GM04503 (cell line): ENCODE measurements around the gene EMC7.
A peak's percentile ranks its signal among the peaks of the same experiment; 100 is the strongest.
"Not testable (repeated sequence)": the region's sequence is repeated elsewhere in the genome, so short reads cannot be mapped to it uniquely, and the experiment has no call there.

ENCODE experiments used
- DNase-seq: peaks from one replicate; pipeline ENCODE4 v3.0.0-alpha.2; 2012; ENCODE audit warnings: low read depth

The EMC7 gene

GRCh38 chr15:34084086-34084485, 17.6 kb downstream of the EMC7 start:
- DNase-seq, result peak; percentile 75

DNA sequence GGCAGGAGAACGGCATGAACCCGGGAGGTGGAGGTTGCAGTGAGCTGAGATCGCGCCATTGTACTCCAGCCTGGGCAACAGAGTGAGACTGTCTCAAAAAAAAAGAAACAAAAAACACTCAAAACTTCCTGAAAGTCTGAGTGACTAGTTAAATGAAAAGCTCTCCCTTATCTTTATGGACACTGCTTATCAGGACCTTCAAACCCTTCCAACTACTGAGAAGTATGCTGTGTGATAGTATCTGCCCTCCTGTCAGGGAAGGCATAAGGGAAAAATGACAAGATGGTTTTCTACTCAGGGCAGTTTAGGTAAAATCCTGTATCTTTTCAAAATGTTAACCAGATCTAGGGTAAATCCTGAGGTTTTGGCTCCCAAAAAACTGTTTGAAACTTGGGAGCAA, 21.8 kb downstream of the EMC7 start:
- DNase-seq, result no peak

DNA sequence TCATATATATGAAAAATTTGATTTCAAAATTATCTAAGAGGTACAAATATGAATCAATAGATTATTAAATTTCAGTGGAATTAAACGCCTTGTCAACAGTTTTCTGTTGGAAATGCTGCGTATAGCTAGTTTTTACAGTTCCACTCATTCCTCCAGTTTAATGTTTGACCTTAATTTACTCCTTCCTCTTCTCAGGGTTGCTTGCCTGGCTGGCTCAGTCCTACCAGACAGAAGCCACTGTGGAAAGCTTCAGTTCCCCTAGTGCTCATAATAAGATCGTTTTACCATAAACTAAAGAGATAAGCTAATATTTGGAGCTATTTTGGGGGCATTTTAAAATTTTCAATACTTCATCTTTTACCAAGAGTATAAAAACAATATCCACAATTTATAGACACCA, 22.8 kb downstream of the EMC7 start:
- DNase-seq, result no peak

- DNase-seq, result no peak
These were observed 24.9 kb downstream of the EMC7 start for GRCh38 chr15:34076785-34077184.

- DNase-seq, result no peak
These were observed 31.7 kb downstream of the EMC7 start for GRCh38 chr15:34070003-34070402.

DNA sequence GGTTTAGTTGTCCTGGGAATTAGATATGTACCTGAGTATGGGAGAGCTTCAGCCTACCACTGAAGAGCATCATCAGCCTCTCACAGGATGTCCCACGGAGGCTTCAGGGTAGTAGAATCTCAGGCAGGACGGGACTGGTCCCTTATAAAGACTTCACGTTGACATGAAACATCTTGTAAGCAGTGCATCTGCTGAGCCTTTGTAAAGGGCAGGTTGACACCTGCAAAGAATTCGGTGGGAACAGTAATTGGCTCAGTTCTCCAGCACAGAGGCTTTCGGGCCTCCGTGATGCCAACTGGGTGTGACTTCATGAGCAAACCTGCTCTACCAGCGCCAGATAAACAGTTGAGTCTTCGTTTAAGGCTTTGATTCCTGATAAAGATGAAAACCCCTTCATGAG, 35.7 kb downstream of the EMC7 start:
- DNase-seq, result no peak

DNA sequence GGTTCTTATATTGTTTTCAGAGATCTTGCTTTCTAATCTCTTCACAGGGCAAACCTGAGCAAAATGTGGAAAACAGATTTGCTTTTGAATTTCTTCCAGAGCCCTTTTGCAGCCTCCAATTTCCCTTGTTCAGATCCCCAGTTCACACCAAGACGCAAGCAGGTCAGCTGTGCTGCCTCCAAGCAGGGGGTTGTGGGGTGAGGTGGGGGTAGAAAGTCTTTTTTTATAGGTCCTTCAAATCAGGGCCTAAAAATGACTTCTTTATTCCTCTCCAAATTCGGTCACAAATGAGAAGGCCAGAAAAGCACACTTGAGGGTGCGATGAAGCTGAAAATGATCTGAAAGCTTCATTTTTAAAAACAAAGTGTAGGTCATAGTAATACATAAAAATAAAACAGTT, 36.4 kb downstream of the EMC7 start:
- DNase-seq, result no peak

DNA sequence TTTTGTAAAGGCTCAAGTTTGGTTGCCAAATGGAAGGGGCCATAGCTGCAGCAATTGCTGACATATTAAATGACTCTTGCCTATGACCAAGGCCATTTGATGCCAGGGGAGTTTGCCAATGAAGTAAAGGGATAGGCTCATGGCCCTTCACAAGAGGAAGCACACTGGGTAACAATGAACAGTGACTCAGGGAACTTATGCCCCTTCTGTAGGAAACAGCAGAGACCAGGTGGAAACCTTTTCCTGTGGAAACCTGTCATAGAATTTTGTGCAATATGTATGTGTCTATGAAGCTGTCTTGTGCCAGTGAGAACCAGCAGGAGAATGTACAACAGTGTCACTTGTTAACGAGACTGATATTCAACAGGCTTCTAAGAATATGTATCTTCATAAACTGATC, 37.2 kb downstream of the EMC7 start:
- no peak for DNase-seq

GRCh38 chr15:34059946-34060345, 41.7 kb downstream of the EMC7 start:
- DNase-seq, result no peak

GRCh38 chr15:34059476-34059875, 42.2 kb downstream of the EMC7 start:
- no peak for DNase-seq

DNA sequence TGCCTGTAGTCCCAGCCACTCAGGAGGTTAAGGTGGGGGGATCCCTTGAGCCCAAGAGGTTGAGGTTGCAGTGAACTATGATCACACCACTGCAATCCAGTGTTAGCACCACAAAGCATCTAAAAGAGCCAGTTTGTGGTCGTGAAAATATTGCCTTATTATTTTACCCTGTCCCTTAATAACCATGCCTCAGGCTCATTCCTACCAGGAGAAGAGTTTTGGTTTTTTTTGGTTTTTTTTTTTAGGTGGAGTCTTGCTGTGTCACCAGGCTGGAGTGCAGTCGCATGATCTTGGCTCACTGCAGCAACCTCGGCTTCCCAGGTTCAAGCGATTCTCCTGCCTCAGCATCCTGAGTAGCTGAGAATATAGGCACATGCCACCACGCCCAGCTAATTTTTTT, 44.8 kb downstream of the EMC7 start:
- DNase-seq, result no peak

DNA sequence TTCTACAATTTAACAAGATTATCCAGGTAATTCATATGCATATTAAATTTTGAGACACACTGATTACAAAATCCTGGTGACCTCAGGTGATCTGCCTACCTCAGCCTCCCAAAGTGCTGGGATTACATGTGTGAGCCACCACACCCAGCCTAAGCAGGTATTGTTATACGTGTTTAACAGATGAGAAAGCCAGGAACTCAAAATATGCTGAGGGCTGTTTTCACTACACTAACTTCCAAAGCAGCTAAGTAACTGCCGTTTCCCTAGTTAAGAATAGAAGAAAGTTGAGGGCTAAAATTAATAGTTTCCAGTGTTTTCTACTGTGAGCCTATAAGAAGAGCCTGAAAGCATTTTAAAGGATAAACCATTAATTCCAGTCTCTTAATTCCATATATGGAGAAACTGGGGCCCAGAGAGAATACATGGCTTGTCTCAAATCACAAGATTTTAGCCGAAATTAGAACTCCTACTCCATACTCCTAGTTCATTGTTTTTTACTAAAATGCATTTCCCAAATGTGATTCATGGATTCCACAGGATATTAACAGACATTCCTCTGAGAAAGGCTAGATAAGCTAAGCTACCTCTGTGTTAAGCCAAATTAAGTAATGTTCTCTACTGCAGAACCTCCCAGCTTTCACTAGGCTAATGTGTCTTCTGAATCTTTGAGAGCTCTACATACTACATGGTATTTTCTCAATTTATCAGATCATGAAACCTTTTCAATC, 45.6 kb downstream of the EMC7 start:
- peak; percentile 64 for DNase-seq

- no peak for DNase-seq
These were observed 47.5 kb downstream of the EMC7 start for GRCh38 chr15:34054081-34054707.

DNA sequence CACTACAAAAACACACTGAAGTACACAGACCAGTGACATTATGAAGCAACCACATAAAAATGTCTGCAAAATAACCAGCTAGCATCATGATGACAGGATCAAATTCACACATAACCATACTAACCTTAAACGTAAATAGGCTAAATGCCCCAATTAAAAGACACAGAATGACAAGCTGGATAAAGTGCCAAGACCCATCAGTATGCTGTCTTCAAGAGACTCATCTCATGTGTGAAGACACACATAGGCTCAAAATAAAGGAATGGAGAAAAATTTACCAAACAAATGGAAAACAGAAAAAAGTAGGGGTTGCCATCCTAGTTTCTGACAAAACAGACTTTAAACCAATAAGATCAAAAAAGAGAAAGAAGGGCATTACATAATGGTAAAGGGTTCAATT, 51.3 kb downstream of the EMC7 start:
- DNase-seq, result not testable (repeated sequence)

- peak; percentile 54 for DNase-seq
These were observed 52.5 kb downstream of the EMC7 start for GRCh38 chr15:34049112-34049511.

GRCh38 chr15:34047893-34048775, 53.5 kb downstream of the EMC7 start:
- DNase-seq, result no peak

GRCh38 chr15:34046471-34047145, 55.1 kb downstream of the EMC7 start:
- no peak for DNase-seq

GRCh38 chr15:34043813-34044212, 57.8 kb downstream of the EMC7 start:
- no peak for DNase-seq

- DNase-seq, result no peak
These were observed 58.3 kb downstream of the EMC7 start for GRCh38 chr15:34043391-34043790.

DNA sequence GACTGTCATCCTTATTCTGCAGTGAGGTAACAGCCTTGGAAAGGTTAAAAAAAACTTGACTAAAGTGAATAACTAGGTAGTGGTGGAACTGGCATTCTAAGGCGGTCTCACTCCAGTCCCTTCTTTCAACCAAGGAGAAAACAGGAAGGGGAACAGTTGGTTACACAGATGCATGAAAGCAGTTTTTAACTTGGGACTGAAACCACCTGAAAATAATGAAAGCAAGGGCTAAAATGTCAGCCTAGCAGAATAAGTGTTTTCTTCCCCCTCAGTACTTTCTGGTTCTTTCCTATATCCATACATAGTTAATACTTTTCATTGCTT, 61.9 kb downstream of the EMC7 start:
- no peak for DNase-seq

- DNase-seq, result no peak
These were observed 62.5 kb downstream of the EMC7 start, which contains the start of gene AVEN for GRCh38 chr15:34038871-34039789. Gene AVEN (minus strand): TSS chr15:34039204. CDS start chr15:34039046, 158 bp downstream.
